DND-41 (cell line): ENCODE measurements around the gene BPIFB2.

Experiments used
- EZH2 ChIP-seq: IDR thresholded peaks from 3 replicates; pipeline ENCODE4 v1.6.1; 2012; ENCODE audit warnings: borderline replicate concordance, low read depth, mild to moderate bottlenecking, moderate library complexity, low read length, inconsistent platforms; ENCODE audit not compliant: severe bottlenecking
- TF ChIP-seq, protein P1 (sequence below): IDR thresholded peaks from 2 replicates; pipeline ENCODE4 v1.5.1; 2012; ENCODE audit warnings: borderline replicate concordance, low read length, moderate library complexity, mild to moderate bottlenecking; ENCODE audit not compliant: poor library complexity, severe bottlenecking; ENCODE audit errors: extremely low read depth

DNA sequence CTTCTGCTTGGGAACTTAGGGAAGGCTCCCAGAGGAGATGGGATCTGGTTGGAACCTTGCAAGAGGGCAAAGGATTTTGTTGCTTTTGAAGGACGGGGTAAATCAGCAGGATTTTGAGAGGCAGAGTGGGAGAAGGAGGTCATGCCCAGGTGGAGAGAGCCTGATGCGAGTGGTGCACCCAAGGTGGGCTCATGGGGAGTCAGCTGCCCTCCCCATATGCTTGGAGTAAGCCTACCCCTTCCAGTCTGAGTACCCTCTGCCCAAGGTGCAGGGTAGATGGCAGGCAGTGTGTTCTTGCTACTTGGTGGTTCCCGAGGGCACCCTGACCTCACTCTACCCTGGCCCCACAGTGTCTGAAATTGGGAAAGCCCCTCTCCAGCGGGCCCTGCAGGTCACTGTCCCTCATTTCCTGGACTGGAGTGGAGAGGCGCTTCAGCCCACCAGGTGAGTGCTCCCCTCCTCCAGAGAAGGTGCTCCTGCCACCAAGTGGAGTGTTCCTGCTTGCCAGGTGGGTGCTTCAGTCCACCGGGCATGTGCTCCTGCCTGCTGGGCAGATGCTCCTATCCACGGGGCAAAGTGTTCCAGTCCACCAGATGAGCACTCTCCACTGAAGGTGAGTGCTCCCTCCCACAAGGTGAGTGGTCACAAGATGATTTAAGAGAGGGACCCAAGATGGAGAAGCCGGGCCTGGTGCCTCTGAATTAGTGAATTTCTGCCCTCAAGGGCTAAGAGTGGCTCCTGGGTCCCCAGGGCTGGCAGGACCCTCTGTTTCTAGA, 3.4 kb downstream of the BPIFB2 start:
- no peak for TF ChIP-seq EZH2
- TF ChIP-seq, protein P1, sequence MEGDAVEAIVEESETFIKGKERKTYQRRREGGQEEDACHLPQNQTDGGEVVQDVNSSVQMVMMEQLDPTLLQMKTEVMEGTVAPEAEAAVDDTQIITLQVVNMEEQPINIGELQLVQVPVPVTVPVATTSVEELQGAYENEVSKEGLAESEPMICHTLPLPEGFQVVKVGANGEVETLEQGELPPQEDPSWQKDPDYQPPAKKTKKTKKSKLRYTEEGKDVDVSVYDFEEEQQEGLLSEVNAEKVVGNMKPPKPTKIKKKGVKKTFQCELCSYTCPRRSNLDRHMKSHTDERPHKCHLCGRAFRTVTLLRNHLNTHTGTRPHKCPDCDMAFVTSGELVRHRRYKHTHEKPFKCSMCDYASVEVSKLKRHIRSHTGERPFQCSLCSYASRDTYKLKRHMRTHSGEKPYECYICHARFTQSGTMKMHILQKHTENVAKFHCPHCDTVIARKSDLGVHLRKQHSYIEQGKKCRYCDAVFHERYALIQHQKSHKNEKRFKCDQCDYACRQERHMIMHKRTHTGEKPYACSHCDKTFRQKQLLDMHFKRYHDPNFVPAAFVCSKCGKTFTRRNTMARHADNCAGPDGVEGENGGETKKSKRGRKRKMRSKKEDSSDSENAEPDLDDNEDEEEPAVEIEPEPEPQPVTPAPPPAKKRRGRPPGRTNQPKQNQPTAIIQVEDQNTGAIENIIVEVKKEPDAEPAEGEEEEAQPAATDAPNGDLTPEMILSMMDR: no peak
